HG03342 (cell line): ENCODE measurements around the gene MTHFD2L.
"Not testable (repeated sequence)": the region's sequence is repeated elsewhere in the genome, so short reads cannot be mapped to it uniquely, and the experiment has no call there.

ENCODE experiments used
- ATAC-seq: cut with Tn5 transposase; IDR thresholded peaks from one replicate; pipeline ENCODE4 v1.9.1; 2021; ENCODE audit warnings: mild to moderate bottlenecking, moderate library complexity; ENCODE audit not compliant: unreplicated experiment

Gene MTHFD2L

GRCh38 chr4:74188912-74189311 lies 31.0 kb downstream of the MTHFD2L start:
- no peak for ATAC-seq

GRCh38 chr4:74189331-74190043 lies 31.6 kb downstream of the MTHFD2L start:
- peak; percentile 54 for ATAC-seq

GRCh38 chr4:74190332-74190731 lies 32.4 kb downstream of the MTHFD2L start:
- ATAC-seq, result no peak

GRCh38 chr4:74190919-74191397 lies 33.0 kb downstream of the MTHFD2L start:
- no peak for ATAC-seq

- ATAC-seq, result no peak
These were observed 39.2 kb downstream of the MTHFD2L start for GRCh38 chr4:74197080-74197479.

- ATAC-seq, result no peak
These were observed 44.2 kb downstream of the MTHFD2L start for GRCh38 chr4:74202062-74202586.

- ATAC-seq, result no peak
These were observed 45.5 kb downstream of the MTHFD2L start for GRCh38 chr4:74203467-74203866.

GRCh38 chr4:74205046-74205445 lies 47.1 kb downstream of the MTHFD2L start:
- no peak for ATAC-seq

GRCh38 chr4:74205559-74205958 lies 47.6 kb downstream of the MTHFD2L start:
- ATAC-seq, result peak; percentile 3

- peak; percentile 83 for ATAC-seq
These were observed 48.3 kb downstream of the MTHFD2L start for GRCh38 chr4:74206088-74206825.

- ATAC-seq, result not testable (repeated sequence)
These were observed 56.7 kb downstream of the MTHFD2L start for GRCh38 chr4:74214457-74215159.

GRCh38 chr4:74215236-74215635 lies 57.3 kb downstream of the MTHFD2L start:
- ATAC-seq, result not testable (repeated sequence)

GRCh38 chr4:74217365-74217764 lies 59.4 kb downstream of the MTHFD2L start:
- ATAC-seq, result no peak

- no peak for ATAC-seq
These were observed 60.3 kb downstream of the MTHFD2L start for GRCh38 chr4:74218201-74218600.

- ATAC-seq, result no peak
These were observed 61.3 kb downstream of the MTHFD2L start for GRCh38 chr4:74219240-74219639.

- no peak for ATAC-seq
These were observed 65.2 kb downstream of the MTHFD2L start for GRCh38 chr4:74223098-74223497.

GRCh38 chr4:74223801-74224200 lies 65.9 kb downstream of the MTHFD2L start:
- ATAC-seq, result no peak

- ATAC-seq, result peak; percentile 93
These were observed 71.0 kb downstream of the MTHFD2L start for GRCh38 chr4:74228691-74229640.

GRCh38 chr4:74230902-74231499 lies 73.1 kb downstream of the MTHFD2L start:
- no peak for ATAC-seq

GRCh38 chr4:74235135-74235534 lies 77.2 kb downstream of the MTHFD2L start:
- peak; percentile 91 for ATAC-seq
